HepG2 (cell line): ENCODE data around the gene LRRC43. TPM values are rescaled to one million over a fixed set of nuclear protein-coding genes. Genes with fewer than 3 reads are reported as not detected.
A peak's percentile ranks its signal among the peaks of the same experiment; 100 is the strongest.

Experiments
- DNMT3B ChIP-seq: conservative IDR thresholded peaks from 2 replicates; pipeline ENCODE4 v1.6.1; 2016; ENCODE audit warnings: missing biosample characterization, control low read depth
- DPF2 ChIP-seq: sonication (generic); formaldehyde crosslinking; IDR thresholded peaks from 2 replicates; pipeline ENCODE4 v1.4.0; 2020; ENCODE audit warnings: mild to moderate bottlenecking, low read depth, missing genetic modification reagents, borderline replicate concordance
- FOXK1 ChIP-seq: sonication (generic); formaldehyde crosslinking; IDR thresholded peaks from 2 replicates; pipeline ENCODE4 v1.4.0; 2020; ENCODE audit warnings: low read depth, missing genetic modification reagents, borderline replicate concordance
- GTF2F1 ChIP-seq: fragments of 150-350 bp; IDR thresholded peaks from 2 replicates; pipeline ENCODE4 v1.6.1; 2014; ENCODE audit warnings: low read length
- HMGXB4 ChIP-seq, 2 experiments: sonication (generic) in 1 of 2; formaldehyde crosslinking in 1 of 2; IDR thresholded peaks; 2 replicates each; pipeline versions ENCODE4 v1.4.0 to v1.6.1; 2018 to 2020; ENCODE audit warnings: missing genetic modification reagents in 2 of 2, borderline replicate concordance in 1 of 2, low read depth in 1 of 2, mild to moderate bottlenecking in 1 of 2, missing biosample characterization in 1 of 2
- HNRNPH1 ChIP-seq: fragments of 200-400 bp; formaldehyde crosslinking; optimal IDR thresholded peaks from 2 replicates; pipeline ENCODE3; 2017; ENCODE audit warnings: mild to moderate bottlenecking, low read depth, low read length
- JARID2 ChIP-seq: sonication (generic); formaldehyde crosslinking; IDR thresholded peaks from 2 replicates; pipeline ENCODE4 v1.8.1; 2023; ENCODE audit warnings: missing genetic modification reagents, inconsistent platforms; ENCODE audit not compliant: insufficient replicate concordance
- KDM4B ChIP-seq: sonication (generic); formaldehyde crosslinking; IDR thresholded peaks from 2 replicates; pipeline ENCODE4 v1.4.0; 2020; ENCODE audit warnings: missing genetic modification reagents
- MTF1 ChIP-seq: sonication (generic); formaldehyde crosslinking; IDR thresholded peaks from 2 replicates; pipeline ENCODE4 v1.5.0; 2020; ENCODE audit warnings: missing genetic modification reagents
- NPAS2 ChIP-seq: sonication (generic); formaldehyde crosslinking; IDR thresholded peaks from 2 replicates; pipeline ENCODE4 v1.8.0; 2022; ENCODE audit warnings: mild to moderate bottlenecking, missing genetic modification reagents, borderline replicate concordance
- RORA ChIP-seq: sonication (generic); formaldehyde crosslinking; IDR thresholded peaks from 2 replicates; pipeline ENCODE4 v1.5.0; 2020; ENCODE audit warnings: mild to moderate bottlenecking, missing genetic modification reagents, moderate library complexity
- TRIM24 ChIP-seq: sonication (generic); formaldehyde crosslinking; IDR thresholded peaks from 2 replicates; pipeline ENCODE4 v1.8.0; 2022; ENCODE audit warnings: mild to moderate bottlenecking, missing genetic modification reagents
- UBTF ChIP-seq: sonication (generic); formaldehyde crosslinking; IDR thresholded peaks from 2 replicates; pipeline ENCODE4 v1.4.0; 2020; ENCODE audit warnings: mild to moderate bottlenecking, missing genetic modification reagents
- ZFP36L1 ChIP-seq: sonication (generic); formaldehyde crosslinking; IDR thresholded peaks from 2 replicates; pipeline ENCODE4 v1.8.0; 2022; ENCODE audit warnings: mild to moderate bottlenecking, missing genetic modification reagents, moderate library complexity
- ZKSCAN5 ChIP-seq: sonication (generic); formaldehyde crosslinking; IDR thresholded peaks from 2 replicates; pipeline ENCODE4 v1.5.1; 2020; ENCODE audit warnings: mild to moderate bottlenecking, missing genetic modification reagents
- ZNF224 ChIP-seq: sonication (generic); formaldehyde crosslinking; IDR thresholded peaks from 2 replicates; pipeline ENCODE4 v1.5.0; 2020; ENCODE audit warnings: mild to moderate bottlenecking, missing genetic modification reagents
- ZNF414 ChIP-seq: sonication (generic); formaldehyde crosslinking; IDR thresholded peaks from 2 replicates; pipeline ENCODE4 v1.5.0; 2020; ENCODE audit warnings: missing genetic modification reagents
- ZNF468 ChIP-seq: sonication (generic); formaldehyde crosslinking; IDR thresholded peaks from 2 replicates; pipeline ENCODE4 v1.8.0; 2022; ENCODE audit warnings: mild to moderate bottlenecking, moderate library complexity, missing genetic modification reagents
- ZNF557 ChIP-seq: sonication (generic); formaldehyde crosslinking; IDR thresholded peaks from 2 replicates; pipeline ENCODE4 v1.4.0; 2020; ENCODE audit warnings: missing genetic modification reagents
- ZNF660 ChIP-seq: sonication (generic); formaldehyde crosslinking; IDR thresholded peaks from 2 replicates; pipeline ENCODE4 v1.5.1; 2020; ENCODE audit warnings: mild to moderate bottlenecking, low read depth, missing genetic modification reagents, borderline replicate concordance
- ZNF850 ChIP-seq: sonication (generic); formaldehyde crosslinking; conservative IDR thresholded peaks from 2 replicates; pipeline ENCODE4 v1.9.0; 2021; ENCODE audit warnings: mild to moderate bottlenecking, missing genetic modification reagents
- ZSCAN31 ChIP-seq: sonication (generic); formaldehyde crosslinking; IDR thresholded peaks from 2 replicates; pipeline ENCODE4 v1.5.0; 2020; ENCODE audit warnings: low read depth, mild to moderate bottlenecking, missing genetic modification reagents
- polyA plus RNA-seq, 8 experiments: library from polyadenylated mRNA; depleted of rRNA in 3 of 8; stranded (reverse) in 7 of 8; unstranded in 1 of 8; fragments of >200 nt; fragmentation: Illumina TruSeq in 4 of 8; extraction: Trizol in 4 of 8; gene quantifications; 2 replicates each; pipeline versions ENCODE4 v1.2.1 to v1.2.3, GENCODE V29; 2011 to 2016; ENCODE audit warnings: low read depth in 4 of 8, missing spikeins in 1 of 8, mixed read lengths in 1 of 8; ENCODE audit not compliant: insufficient read depth in 1 of 8
- total RNA-seq, 5 experiments: library from RNA; depleted of rRNA; stranded (reverse); fragments of >200 nt; fragmentation: Illumina TruSeq; extraction: Trizol; gene quantifications; 2 replicates each; pipeline ENCODE4 v1.2.3, GENCODE V29; 2016; ENCODE audit warnings: low read depth in 1 of 5
- TF ChIP-seq, protein P1 (sequence below): sonication (generic); formaldehyde crosslinking; IDR thresholded peaks from 2 replicates; pipeline ENCODE4 v1.8.0; 2022; ENCODE audit warnings: mild to moderate bottlenecking, missing genetic modification reagents, moderate library complexity

LRRC43 gene
- total and polyA plus RNA-seq, 2 of the 13 experiments (the other 11 are each of a cell fraction or from before 2014, with no cell fraction given) = not detected

DNA sequence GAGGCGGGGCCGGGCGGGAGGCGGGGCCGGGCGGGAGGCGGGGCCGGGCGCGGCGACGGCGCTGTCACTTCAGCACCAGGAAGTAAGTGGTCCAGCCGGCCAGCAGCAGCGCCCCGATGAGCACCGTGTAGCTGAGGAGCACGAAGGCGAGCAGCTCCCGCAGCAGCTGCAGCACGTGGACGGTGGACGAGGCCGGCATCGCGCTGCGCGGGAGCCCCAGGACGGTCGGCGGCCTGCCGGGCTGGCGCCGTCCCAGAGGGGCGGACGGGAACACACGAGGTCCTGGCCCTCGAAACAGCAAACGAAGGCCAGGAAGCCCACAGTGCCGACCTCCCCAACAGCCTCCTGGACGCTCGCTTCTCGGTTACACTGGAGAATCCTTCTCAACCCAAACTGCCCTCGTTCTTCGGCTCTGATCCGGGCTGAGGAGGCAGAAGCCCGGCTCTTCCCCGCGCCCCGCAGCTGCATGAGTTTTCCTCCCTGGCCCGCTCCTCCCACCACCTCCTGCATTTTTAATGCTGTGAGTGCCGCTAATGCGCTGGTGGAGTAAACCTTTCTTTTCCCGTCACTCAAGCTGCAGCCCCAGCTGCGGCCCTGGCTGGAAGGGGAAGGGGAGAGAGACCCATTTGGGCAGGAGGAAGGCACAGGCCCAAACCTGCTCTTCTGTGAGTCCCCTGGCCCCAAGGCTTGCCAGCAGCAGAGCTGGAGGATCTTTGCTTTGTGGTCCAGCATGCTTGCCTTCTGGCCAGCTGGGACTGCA, 43.6 kb downstream of the LRRC43 start (continued):
- peak; percentile 81; the same call in 1 of the 2 replicates for TF ChIP-seq MTF1 (CRISPR knock-in tag)
- TF ChIP-seq ZNF414 (CRISPR knock-in tag) = no peak
- no peak for TF ChIP-seq ZNF850
- TF ChIP-seq ZSCAN31 (CRISPR knock-in tag) = peak; percentile 79
- no peak for TF ChIP-seq ZNF660
- TF ChIP-seq DNMT3B (CRISPR knock-in tag) = peak; percentile 84; the same call in 1 of the 2 replicates
- no peak for TF ChIP-seq UBTF (CRISPR knock-in tag)
- no peak for TF ChIP-seq ZKSCAN5 (CRISPR knock-in tag)
- no peak for TF ChIP-seq FOXK1 (CRISPR knock-in tag)
- TF ChIP-seq ZNF468 (CRISPR knock-in tag) = no peak
- no peak for TF ChIP-seq TRIM24
- no peak for TF ChIP-seq DPF2 (CRISPR knock-in tag)
- no peak for TF ChIP-seq RORA (CRISPR knock-in tag)
- no peak for TF ChIP-seq NPAS2 (CRISPR knock-in tag)
- no peak for TF ChIP-seq HNRNPH1
- TF ChIP-seq, protein P1, sequence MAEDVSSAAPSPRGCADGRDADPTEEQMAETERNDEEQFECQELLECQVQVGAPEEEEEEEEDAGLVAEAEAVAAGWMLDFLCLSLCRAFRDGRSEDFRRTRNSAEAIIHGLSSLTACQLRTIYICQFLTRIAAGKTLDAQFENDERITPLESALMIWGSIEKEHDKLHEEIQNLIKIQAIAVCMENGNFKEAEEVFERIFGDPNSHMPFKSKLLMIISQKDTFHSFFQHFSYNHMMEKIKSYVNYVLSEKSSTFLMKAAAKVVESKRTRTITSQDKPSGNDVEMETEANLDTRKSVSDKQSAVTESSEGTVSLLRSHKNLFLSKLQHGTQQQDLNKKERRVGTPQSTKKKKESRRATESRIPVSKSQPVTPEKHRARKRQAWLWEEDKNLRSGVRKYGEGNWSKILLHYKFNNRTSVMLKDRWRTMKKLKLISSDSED (CRISPR knock-in tag) = 0 out of 2 replicates have a peak, but pooled peaks have one; percentile 71
- no peak for TF ChIP-seq GTF2F1
- TF ChIP-seq ZNF224 (CRISPR knock-in tag) = no peak; the same call in 1 of the 2 replicates
- TF ChIP-seq JARID2 = no peak
- peak; percentile 95 for TF ChIP-seq ZNF557 (CRISPR knock-in tag)
- TF ChIP-seq ZFP36L1 (CRISPR knock-in tag) = peak; percentile 87; the same call in 1 of the 2 replicates
- TF ChIP-seq KDM4B (CRISPR knock-in tag) = no peak
- 0 out of 4 replicates have a peak, but pooled peaks of 1 of the 2 experiments have one; percentile 8 for TF ChIP-seq HMGXB4 (CRISPR knock-in tag; IDR thresholded peaks at IDR 0.05; ENCODE audit: borderline replicate concordance in 1 of 2, low read depth in 1 of 2)
